ENCODE data around the gene ZNF385A.

DNA sequence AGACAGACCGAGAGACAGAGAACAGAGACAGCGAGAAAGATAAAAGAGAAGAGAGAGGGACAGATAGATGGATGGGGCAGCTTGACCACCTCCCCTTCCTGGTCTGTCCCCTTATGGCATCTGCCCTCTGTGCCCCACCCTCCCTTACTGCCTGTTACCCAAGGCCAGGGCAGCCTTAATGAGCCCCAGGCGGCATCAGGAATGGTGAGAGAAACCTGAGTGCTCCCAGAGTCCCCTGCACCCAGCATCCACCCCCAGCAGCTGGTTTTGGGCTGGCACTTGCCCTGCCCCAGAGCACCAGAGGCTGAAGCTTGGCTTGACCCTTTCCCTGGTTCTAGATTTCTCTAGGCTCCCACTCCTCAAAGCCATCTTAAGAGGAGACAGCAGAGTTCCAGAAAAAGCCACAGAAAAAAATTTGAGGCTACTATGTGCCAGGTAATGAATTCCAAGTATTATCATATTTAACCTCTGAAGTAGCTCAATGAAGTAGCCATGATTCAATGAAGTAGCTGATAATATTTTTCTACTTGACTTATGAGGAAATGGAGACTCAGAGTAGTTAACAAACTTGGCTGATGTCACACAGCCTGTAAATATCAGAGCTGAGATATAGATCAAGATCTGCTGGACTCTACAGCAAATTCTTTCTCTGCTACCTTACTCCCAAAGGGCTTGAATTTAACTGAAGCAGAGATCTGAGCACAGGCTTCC is 2.0 kb upstream of the ZNF385A start:
- no peak for TF ChIP-seq EP300 (IDR thresholded peaks at IDR 0.05; ENCODE audit: borderline replicate concordance)
- TF ChIP-seq, protein P1, sequence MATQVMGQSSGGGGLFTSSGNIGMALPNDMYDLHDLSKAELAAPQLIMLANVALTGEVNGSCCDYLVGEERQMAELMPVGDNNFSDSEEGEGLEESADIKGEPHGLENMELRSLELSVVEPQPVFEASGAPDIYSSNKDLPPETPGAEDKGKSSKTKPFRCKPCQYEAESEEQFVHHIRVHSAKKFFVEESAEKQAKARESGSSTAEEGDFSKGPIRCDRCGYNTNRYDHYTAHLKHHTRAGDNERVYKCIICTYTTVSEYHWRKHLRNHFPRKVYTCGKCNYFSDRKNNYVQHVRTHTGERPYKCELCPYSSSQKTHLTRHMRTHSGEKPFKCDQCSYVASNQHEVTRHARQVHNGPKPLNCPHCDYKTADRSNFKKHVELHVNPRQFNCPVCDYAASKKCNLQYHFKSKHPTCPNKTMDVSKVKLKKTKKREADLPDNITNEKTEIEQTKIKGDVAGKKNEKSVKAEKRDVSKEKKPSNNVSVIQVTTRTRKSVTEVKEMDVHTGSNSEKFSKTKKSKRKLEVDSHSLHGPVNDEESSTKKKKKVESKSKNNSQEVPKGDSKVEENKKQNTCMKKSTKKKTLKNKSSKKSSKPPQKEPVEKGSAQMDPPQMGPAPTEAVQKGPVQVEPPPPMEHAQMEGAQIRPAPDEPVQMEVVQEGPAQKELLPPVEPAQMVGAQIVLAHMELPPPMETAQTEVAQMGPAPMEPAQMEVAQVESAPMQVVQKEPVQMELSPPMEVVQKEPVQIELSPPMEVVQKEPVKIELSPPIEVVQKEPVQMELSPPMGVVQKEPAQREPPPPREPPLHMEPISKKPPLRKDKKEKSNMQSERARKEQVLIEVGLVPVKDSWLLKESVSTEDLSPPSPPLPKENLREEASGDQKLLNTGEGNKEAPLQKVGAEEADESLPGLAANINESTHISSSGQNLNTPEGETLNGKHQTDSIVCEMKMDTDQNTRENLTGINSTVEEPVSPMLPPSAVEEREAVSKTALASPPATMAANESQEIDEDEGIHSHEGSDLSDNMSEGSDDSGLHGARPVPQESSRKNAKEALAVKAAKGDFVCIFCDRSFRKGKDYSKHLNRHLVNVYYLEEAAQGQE (IDR thresholded peaks at IDR 0.05; ENCODE audit: low read depth), result no peak
- no peak for TF ChIP-seq FOXM1 (IDR thresholded peaks at IDR 0.05; ENCODE audit: borderline replicate concordance, low read depth)

Data from Ishikawa (cell line).